OCI-LY1 (cell line): ENCODE measurements around the gene RBM44.

ENCODE experiments used
- EZH2 ChIP-seq: fragments of 200-600 bp; sonication (generic), shearing (Covaris generic); IDR thresholded peaks from 2 replicates; pipeline ENCODE4 v1.8.0; 2017; ENCODE audit warnings: borderline replicate concordance, mixed run types, mild to moderate bottlenecking, antibody characterized with exemption, low read length, moderate library complexity, mixed read lengths
- TF ChIP-seq, protein P1 (sequence below): fragments of 200-600 bp; sonication (generic), shearing (Covaris generic); IDR thresholded peaks from 2 replicates; pipeline ENCODE4 v1.5.1; 2017; ENCODE audit warnings: mild to moderate bottlenecking, antibody characterized with exemption, low read length, moderate library complexity, mixed read lengths

DNA sequence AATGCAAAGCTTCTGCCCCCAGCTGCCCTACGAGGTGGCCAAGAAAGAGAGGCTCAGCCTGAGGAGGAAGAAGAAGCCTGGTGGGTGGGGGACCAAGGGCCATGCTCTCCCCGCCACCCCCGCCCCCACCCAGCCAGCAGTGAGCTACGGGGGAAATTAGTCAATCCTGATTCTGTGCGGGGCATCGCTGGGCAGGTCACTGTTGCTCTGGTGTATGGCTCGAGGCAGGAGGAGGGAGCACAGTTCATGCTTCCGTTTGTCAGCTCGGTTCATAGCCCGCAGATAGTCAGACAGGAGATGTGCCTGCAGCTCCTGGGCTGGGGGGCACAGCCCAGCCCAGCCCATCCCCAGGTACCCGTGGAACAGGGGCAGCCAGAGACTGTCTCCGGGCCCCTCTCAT lies 78.0 kb downstream of the RBM44 start:
- TF ChIP-seq, protein P1, sequence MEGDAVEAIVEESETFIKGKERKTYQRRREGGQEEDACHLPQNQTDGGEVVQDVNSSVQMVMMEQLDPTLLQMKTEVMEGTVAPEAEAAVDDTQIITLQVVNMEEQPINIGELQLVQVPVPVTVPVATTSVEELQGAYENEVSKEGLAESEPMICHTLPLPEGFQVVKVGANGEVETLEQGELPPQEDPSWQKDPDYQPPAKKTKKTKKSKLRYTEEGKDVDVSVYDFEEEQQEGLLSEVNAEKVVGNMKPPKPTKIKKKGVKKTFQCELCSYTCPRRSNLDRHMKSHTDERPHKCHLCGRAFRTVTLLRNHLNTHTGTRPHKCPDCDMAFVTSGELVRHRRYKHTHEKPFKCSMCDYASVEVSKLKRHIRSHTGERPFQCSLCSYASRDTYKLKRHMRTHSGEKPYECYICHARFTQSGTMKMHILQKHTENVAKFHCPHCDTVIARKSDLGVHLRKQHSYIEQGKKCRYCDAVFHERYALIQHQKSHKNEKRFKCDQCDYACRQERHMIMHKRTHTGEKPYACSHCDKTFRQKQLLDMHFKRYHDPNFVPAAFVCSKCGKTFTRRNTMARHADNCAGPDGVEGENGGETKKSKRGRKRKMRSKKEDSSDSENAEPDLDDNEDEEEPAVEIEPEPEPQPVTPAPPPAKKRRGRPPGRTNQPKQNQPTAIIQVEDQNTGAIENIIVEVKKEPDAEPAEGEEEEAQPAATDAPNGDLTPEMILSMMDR = no peak
- no peak for TF ChIP-seq EZH2
